ENCODE measurements around the gene SPATA46.
"Not testable (repeated sequence)": the region's sequence is repeated elsewhere in the genome, so short reads cannot be mapped to it uniquely, and the experiment has no call there.

Gene SPATA46

GRCh38 chr1:162376691-162377090, at the start of gene SPATA46:
Gene SPATA46 (minus strand): TSS chr1:162376854. CDS start chr1:162376790, 64 bp downstream.
- DNase-seq = no peak

- peak; percentile 48 for DNase-seq
Observed at GRCh38 chr1:162422662-162423375, 46.2 kb upstream of the SPATA46 start.

- DNase-seq = no peak
Observed at GRCh38 chr1:162421258-162422164, 44.9 kb upstream of the SPATA46 start.

- DNase-seq = no peak
Observed at GRCh38 chr1:162420120-162420519, 43.5 kb upstream of the SPATA46 start.

GRCh38 chr1:162419450-162419931, 42.8 kb upstream of the SPATA46 start:
- not testable (repeated sequence) for DNase-seq

- not testable (repeated sequence) for DNase-seq
Observed at GRCh38 chr1:162418584-162418983, 41.9 kb upstream of the SPATA46 start.

- no peak for DNase-seq
Observed at GRCh38 chr1:162417650-162418049, 41.0 kb upstream of the SPATA46 start.

- DNase-seq = no peak
Observed at GRCh38 chr1:162416909-162417308, 40.3 kb upstream of the SPATA46 start.

GRCh38 chr1:162416215-162416614, 39.6 kb upstream of the SPATA46 start:
- DNase-seq = no peak

- no peak for DNase-seq
Observed at GRCh38 chr1:162412002-162412401, 35.3 kb upstream of the SPATA46 start, which contains the start of gene SH2D1B. Gene SH2D1B (minus strand): TSS chr1:162412136. CDS start chr1:162412016, 120 bp downstream.

GRCh38 chr1:162407539-162407938, 30.9 kb upstream of the SPATA46 start:
- no peak for DNase-seq

GRCh38 chr1:162406811-162407210, 30.2 kb upstream of the SPATA46 start:
- no peak for DNase-seq

GRCh38 chr1:162405800-162406199, 29.1 kb upstream of the SPATA46 start:
- DNase-seq = no peak

- DNase-seq = no peak
Observed at GRCh38 chr1:162404550-162405160, 28.0 kb upstream of the SPATA46 start.

- DNase-seq = no peak
Observed at GRCh38 chr1:162400790-162401355, 24.2 kb upstream of the SPATA46 start.

- DNase-seq = no peak
Observed at GRCh38 chr1:162398999-162399580, 22.4 kb upstream of the SPATA46 start.

GRCh38 chr1:162397943-162398560, 21.4 kb upstream of the SPATA46 start:
- no peak for DNase-seq

GRCh38 chr1:162397039-162397448, 20.4 kb upstream of the SPATA46 start:
- DNase-seq = peak; percentile 38

GRCh38 chr1:162396201-162396906, 19.7 kb upstream of the SPATA46 start:
- no peak for DNase-seq

GRCh38 chr1:162391790-162392563, 15.3 kb upstream of the SPATA46 start:
- peak; percentile 77 for DNase-seq

Measured in hematopoietic multipotent progenitor cell treated with erythropoietin and hydrocortisone succinate and interleukin-3 and kit ligand, for 8 days (in vitro differentiated cells).